Measurements from ENCODE around the gene SPG11. TPM values are rescaled to one million over a fixed set of nuclear protein-coding genes. Genes with fewer than 3 reads are reported as not detected.

Gene SPG11
- total and polyA plus RNA-seq, 9 of the 15 experiments (the other 6 are each of a cell fraction or from before 2014, with no cell fraction given): 23.3 to 71.2 (median 45.6) TPM

DNA sequence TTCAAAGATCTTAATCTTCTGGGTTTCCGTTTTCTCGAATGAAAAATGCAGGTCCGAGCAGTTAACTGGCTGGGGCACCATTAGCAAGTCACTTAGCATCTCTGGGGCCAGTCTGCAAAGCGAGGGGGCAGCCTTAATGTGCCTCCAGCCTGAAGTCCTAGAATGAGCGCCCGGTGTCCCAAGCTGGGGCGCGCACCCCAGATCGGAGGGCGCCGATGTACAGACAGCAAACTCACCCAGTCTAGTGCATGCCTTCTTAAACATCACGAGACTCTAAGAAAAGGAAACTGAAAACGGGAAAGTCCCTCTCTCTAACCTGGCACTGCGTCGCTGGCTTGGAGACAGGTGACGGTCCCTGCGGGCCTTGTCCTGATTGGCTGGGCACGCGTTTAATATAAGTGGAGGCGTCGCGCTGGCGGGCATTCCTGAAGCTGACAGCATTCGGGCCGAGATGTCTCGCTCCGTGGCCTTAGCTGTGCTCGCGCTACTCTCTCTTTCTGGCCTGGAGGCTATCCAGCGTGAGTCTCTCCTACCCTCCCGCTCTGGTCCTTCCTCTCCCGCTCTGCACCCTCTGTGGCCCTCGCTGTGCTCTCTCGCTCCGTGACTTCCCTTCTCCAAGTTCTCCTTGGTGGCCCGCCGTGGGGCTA lies 47.8 kb upstream of the SPG11 start, which contains the start of the genes B2M and PATL2 (continued):
- TF ChIP-seq, protein P1, sequence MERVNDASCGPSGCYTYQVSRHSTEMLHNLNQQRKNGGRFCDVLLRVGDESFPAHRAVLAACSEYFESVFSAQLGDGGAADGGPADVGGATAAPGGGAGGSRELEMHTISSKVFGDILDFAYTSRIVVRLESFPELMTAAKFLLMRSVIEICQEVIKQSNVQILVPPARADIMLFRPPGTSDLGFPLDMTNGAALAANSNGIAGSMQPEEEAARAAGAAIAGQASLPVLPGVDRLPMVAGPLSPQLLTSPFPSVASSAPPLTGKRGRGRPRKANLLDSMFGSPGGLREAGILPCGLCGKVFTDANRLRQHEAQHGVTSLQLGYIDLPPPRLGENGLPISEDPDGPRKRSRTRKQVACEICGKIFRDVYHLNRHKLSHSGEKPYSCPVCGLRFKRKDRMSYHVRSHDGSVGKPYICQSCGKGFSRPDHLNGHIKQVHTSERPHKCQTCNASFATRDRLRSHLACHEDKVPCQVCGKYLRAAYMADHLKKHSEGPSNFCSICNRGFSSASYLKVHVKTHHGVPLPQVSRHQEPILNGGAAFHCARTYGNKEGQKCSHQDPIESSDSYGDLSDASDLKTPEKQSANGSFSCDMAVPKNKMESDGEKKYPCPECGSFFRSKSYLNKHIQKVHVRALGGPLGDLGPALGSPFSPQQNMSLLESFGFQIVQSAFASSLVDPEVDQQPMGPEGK (CRISPR knock-in tag; IDR thresholded peaks at IDR 0.05; ENCODE audit: borderline replicate concordance): no peak
- no peak for TF ChIP-seq EHMT2 (IDR thresholded peaks at IDR 0.05)
- no peak for TF ChIP-seq CBFA2T2 (conservative IDR thresholded peaks at IDR 0.05)
- no peak for TF ChIP-seq DIDO1 (tag; IDR thresholded peaks at IDR 0.05; ENCODE audit: low read depth)
- TF ChIP-seq ZNF232 (CRISPR knock-in tag; IDR thresholded peaks at IDR 0.05): peak; percentile 46; the same call in 1 of the 2 replicates
- peak; percentile 61; the same call in 1 of the 2 replicates for TF ChIP-seq TEAD2 (tag; IDR thresholded peaks at IDR 0.05)
- TF ChIP-seq ZBTB8A (IDR thresholded peaks at IDR 0.05; ENCODE audit: partially characterized antibody): no peak
- peak in 1 of 2 experiments; percentile 73; a peak in 1 of 4 replicates for TF ChIP-seq CSDE1 (IDR thresholded peaks at IDR 0.05)
- TF ChIP-seq RBM15 (IDR thresholded peaks at IDR 0.05; ENCODE audit: insufficient read depth, low read length): no peak
- no peak for TF ChIP-seq SREBF2 (CRISPR knock-in tag; IDR thresholded peaks at IDR 0.05)
- peak; percentile 72 for TF ChIP-seq TOE1 (IDR thresholded peaks at IDR 0.05; ENCODE audit: borderline replicate concordance)
- no peak for TF ChIP-seq TOE1 (CRISPR knock-in tag; IDR thresholded peaks at IDR 0.05; ENCODE audit: borderline replicate concordance, low read depth)
- peak; percentile 17; the same call in 1 of the 2 replicates for TF ChIP-seq NFE2 (IDR thresholded peaks at IDR 0.05; ENCODE audit: low read depth)
- no peak for TF ChIP-seq ASH1L (IDR thresholded peaks at IDR 0.05; ENCODE audit: borderline replicate concordance, low read depth, partially characterized antibody)
- TF ChIP-seq, protein P2, sequence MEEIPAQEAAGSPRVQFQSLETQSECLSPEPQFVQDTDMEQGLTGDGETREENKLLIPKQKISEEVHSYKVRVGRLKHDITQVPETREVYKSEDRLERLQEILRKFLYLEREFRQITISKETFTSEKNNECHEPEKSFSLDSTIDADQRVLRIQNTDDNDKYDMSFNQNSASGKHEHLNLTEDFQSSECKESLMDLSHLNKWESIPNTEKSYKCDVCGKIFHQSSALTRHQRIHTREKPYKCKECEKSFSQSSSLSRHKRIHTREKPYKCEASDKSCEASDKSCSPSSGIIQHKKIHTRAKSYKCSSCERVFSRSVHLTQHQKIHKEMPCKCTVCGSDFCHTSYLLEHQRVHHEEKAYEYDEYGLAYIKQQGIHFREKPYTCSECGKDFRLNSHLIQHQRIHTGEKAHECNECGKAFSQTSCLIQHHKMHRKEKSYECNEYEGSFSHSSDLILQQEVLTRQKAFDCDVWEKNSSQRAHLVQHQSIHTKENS (CRISPR knock-in tag; IDR thresholded peaks at IDR 0.05): no peak
- TF ChIP-seq DACH1 (IDR thresholded peaks at IDR 0.05; ENCODE audit: partially characterized antibody): no peak
- TF ChIP-seq POU5F1 (IDR thresholded peaks at IDR 0.05; ENCODE audit: borderline replicate concordance, low read depth, low read length, partially characterized antibody): no peak
- TF ChIP-seq EZH2 (IDR thresholded peaks at IDR 0.05; ENCODE audit: borderline replicate concordance, low read depth, low read length): no peak
- TF ChIP-seq, protein P3, sequence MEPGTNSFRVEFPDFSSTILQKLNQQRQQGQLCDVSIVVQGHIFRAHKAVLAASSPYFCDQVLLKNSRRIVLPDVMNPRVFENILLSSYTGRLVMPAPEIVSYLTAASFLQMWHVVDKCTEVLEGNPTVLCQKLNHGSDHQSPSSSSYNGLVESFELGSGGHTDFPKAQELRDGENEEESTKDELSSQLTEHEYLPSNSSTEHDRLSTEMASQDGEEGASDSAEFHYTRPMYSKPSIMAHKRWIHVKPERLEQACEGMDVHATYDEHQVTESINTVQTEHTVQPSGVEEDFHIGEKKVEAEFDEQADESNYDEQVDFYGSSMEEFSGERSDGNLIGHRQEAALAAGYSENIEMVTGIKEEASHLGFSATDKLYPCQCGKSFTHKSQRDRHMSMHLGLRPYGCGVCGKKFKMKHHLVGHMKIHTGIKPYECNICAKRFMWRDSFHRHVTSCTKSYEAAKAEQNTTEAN (CRISPR knock-in tag; IDR thresholded peaks at IDR 0.05): no peak
- TF ChIP-seq ZNF707 (CRISPR knock-in tag; conservative IDR thresholded peaks at IDR 0.05): no peak
- TF ChIP-seq KDM2B (CRISPR knock-in tag; IDR thresholded peaks at IDR 0.05): peak; percentile 62; the same call in 1 of the 2 replicates
- TF ChIP-seq ARID2 (IDR thresholded peaks at IDR 0.05): no peak

Measured in K562 (cell line).